NOMO-1 treated with dmso at 0.1 percent for 144 hours (cell line): ENCODE measurements around the gene CUX1.
"Not testable (repeated sequence)": the region's sequence is repeated elsewhere in the genome, so short reads cannot be mapped to it uniquely, and the experiment has no call there.

Experiments
- DNase-seq: peaks from one replicate; lab custom pipeline; 2025; ENCODE audit not compliant: unreplicated experiment; lab: John Stamatoyannopoulos, UW

The CUX1 gene

GRCh38 chr7:101823096-101823495, 5.7 kb downstream of the CUX1 start:
- no peak for DNase-seq

- no peak for DNase-seq
Observed at GRCh38 chr7:101823596-101823995, 6.2 kb downstream of the CUX1 start.

- DNase-seq, result no peak
Observed at GRCh38 chr7:101824440-101824839, 7.0 kb downstream of the CUX1 start.

- no peak for DNase-seq
Observed at GRCh38 chr7:101826081-101826835, 8.8 kb downstream of the CUX1 start.

GRCh38 chr7:101828301-101829020, 11.0 kb downstream of the CUX1 start:
- DNase-seq, result no peak

- no peak for DNase-seq
Observed at GRCh38 chr7:101829374-101829773, 11.9 kb downstream of the CUX1 start.

GRCh38 chr7:101829821-101830220, 12.4 kb downstream of the CUX1 start:
- DNase-seq, result no peak

GRCh38 chr7:101831396-101831795, 14.0 kb downstream of the CUX1 start:
- not testable (repeated sequence) for DNase-seq

- DNase-seq, result no peak
Observed at GRCh38 chr7:101832205-101832631, 14.8 kb downstream of the CUX1 start.

- no peak for DNase-seq
Observed at GRCh38 chr7:101832685-101833375, 15.4 kb downstream of the CUX1 start.

GRCh38 chr7:101833799-101834198, 16.4 kb downstream of the CUX1 start:
- no peak for DNase-seq

GRCh38 chr7:101835136-101835535, 17.7 kb downstream of the CUX1 start:
- DNase-seq, result no peak

- not testable (repeated sequence) for DNase-seq
Observed at GRCh38 chr7:101837433-101837832, 20.0 kb downstream of the CUX1 start.

- no peak for DNase-seq
Observed at GRCh38 chr7:101838837-101839483, 21.5 kb downstream of the CUX1 start.

GRCh38 chr7:101841328-101841727, 23.9 kb downstream of the CUX1 start:
- DNase-seq, result no peak

- DNase-seq, result no peak
Observed at GRCh38 chr7:101843293-101844271, 26.2 kb downstream of the CUX1 start.

GRCh38 chr7:101845974-101846373, 28.5 kb downstream of the CUX1 start:
- no peak for DNase-seq

- no peak for DNase-seq
Observed at GRCh38 chr7:101846800-101847538, 29.5 kb downstream of the CUX1 start.

GRCh38 chr7:101848208-101848951, 31.0 kb downstream of the CUX1 start:
- DNase-seq, result no peak
